Fibroblast of lung (primary cell): Measurements from ENCODE around the gene PIGO. TPM values are rescaled to one million over a fixed set of nuclear protein-coding genes. Genes with fewer than 3 reads are reported as not detected.
A peak's percentile ranks its signal among the peaks of the same experiment; 100 is the strongest.

Experiments
- DNase-seq, 2 donors: peaks; one replicate each; pipeline versions ENCODE4 v3.0.0 to v3.0.0-alpha.2; 2010; ENCODE audit warnings: low read depth in 2 of 2
- H2AFZ ChIP-seq: 2 replicates; pipeline ENCODE4 v1.5.1; 2012; ENCODE audit warnings: low read length, control low read depth, inconsistent platforms
- H3K27ac ChIP-seq: 2 replicates; pipeline ENCODE4 v1.5.1; 2011; ENCODE audit warnings: low read length, control low read depth; ENCODE audit not compliant: insufficient read depth
- H3K27me3 ChIP-seq: 2 replicates; pipeline ENCODE4 v1.5.1; 2011; ENCODE audit warnings: mild to moderate bottlenecking, low read length; ENCODE audit not compliant: control insufficient read depth, insufficient read depth
- H3K36me3 ChIP-seq: 2 replicates; pipeline ENCODE4 v1.5.1; 2011; ENCODE audit warnings: low read length; ENCODE audit not compliant: control insufficient read depth, insufficient read depth
- H3K4me1 ChIP-seq: 2 replicates; pipeline ENCODE4 v1.5.1; 2011; ENCODE audit warnings: low read length; ENCODE audit not compliant: control insufficient read depth, insufficient read depth; ENCODE audit errors: extremely low read depth
- H3K4me2 ChIP-seq: 2 replicates; pipeline ENCODE4 v1.5.1; 2011; ENCODE audit warnings: low read length, control low read depth; ENCODE audit not compliant: insufficient read depth; ENCODE audit errors: extremely low read depth
- H3K4me3 ChIP-seq, 4 experiments: fragments of 200-600 bp in 1 of 4; sonication (generic) in 1 of 4; replicated peaks in 1 of 4; 2 replicates each; pipeline ENCODE4 v1.5.1; 2011 to 2016; ENCODE audit warnings: low read length in 4 of 4, low read depth in 3 of 4, mild to moderate bottlenecking in 3 of 4, control low read depth in 2 of 4, inconsistent platforms in 1 of 4, mixed read lengths in 1 of 4; ENCODE audit not compliant: insufficient read depth in 1 of 4; ENCODE audit errors: control extremely low read depth in 1 of 4
- H3K79me2 ChIP-seq: 2 replicates; pipeline ENCODE4 v1.5.1; 2012; ENCODE audit warnings: mild to moderate bottlenecking, low read length, inconsistent platforms; ENCODE audit not compliant: control insufficient read depth, insufficient read depth
- H3K9ac ChIP-seq: 2 replicates; pipeline ENCODE4 v1.5.1; 2011; ENCODE audit warnings: mild to moderate bottlenecking, low read length, control low read depth; ENCODE audit not compliant: insufficient read depth
- H3K9me3 ChIP-seq: 2 replicates; pipeline ENCODE4 v1.5.1; 2012; ENCODE audit warnings: low read depth, low read length; ENCODE audit not compliant: control insufficient read depth, insufficient read depth
- H4K20me1 ChIP-seq: 2 replicates; pipeline ENCODE4 v1.5.1; 2011; ENCODE audit warnings: low read length; ENCODE audit not compliant: control insufficient read depth, insufficient read depth; ENCODE audit errors: extremely low read depth
- EZH2 ChIP-seq: IDR thresholded peaks from 2 replicates; pipeline ENCODE4 v1.5.1; 2012; ENCODE audit warnings: low read length, control low read depth, mild to moderate bottlenecking; ENCODE audit errors: missing control alignments
- polyA plus RNA-seq, 2 donors: library from polyadenylated mRNA; depleted of rRNA in 1 of 2; stranded (reverse) in 1 of 2; unstranded in 1 of 2; fragments of >200 nt; gene quantifications; 2 replicates each; pipeline ENCODE4 v1.2.1, GENCODE V29; 2011 to 2012; ENCODE audit warnings: missing spikeins in 1 of 2
- total RNA-seq: library from RNA; depleted of rRNA; stranded (reverse); fragments of >200 nt; gene quantifications from 2 replicates; pipeline ENCODE4 v1.2.1, GENCODE V29; 2014
- TF ChIP-seq, protein P1 (sequence below), 2 donors: IDR thresholded peaks in 1 of 2; conservative IDR thresholded peaks in 1 of 2; 1 replicate in 1 of 2; 2 replicates in 1 of 2; pipeline ENCODE4 v1.5.1; 2011 to 2012; ENCODE audit warnings: low read length in 2 of 2, control low read depth in 1 of 2, inconsistent platforms in 1 of 2, low read depth in 1 of 2, mild to moderate bottlenecking in 1 of 2

PIGO gene
- total and polyA plus RNA-seq, 2 donors (not counting 1 experiment from before 2014, with no cell fraction given), result 14.0 to 14.8 TPM

DNA sequence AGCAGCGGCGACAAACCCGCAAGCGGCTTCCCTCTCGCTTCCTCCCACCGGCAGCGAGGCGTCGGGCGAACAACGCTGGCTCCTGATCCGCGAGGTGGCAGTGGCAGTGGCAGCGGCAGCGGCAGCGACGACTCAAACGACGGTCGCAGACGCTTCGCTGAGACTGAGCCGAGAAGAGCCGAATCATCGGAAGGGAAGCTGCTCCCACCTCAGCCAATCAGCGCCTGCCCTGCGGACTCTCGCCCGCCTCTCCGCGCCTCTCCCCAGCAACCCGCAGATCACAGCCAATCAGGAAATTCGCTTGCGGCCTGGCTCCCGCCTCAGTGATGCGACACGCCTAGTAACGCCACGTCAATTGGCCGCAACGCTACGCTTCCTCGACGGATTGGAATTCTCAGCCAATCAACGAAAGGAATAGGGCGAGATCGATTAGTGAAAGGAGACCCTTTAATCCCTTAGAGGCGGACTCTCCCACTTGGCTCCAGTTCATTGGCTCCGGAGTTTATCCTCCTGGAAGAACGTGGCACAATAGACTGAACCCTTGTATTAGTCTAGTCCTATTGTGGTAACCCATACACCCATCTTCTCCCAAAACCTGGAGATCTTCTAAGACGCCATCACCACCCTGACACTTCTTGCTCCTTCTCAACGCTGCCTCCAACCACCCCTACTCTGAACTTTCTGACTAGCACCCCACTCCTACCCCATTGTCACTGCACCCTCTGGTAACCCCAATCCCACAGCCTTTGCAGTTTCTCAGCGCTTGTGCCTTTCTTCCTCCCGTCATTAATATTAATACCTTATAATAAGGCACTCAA, 23.7 kb downstream of the PIGO start, which contains the start of gene VCP:
Gene VCP, minus strand, starts transcription at position 165 of the 818 bp plus-strand sequence. CDS start 272 bp downstream, outside the sequence.
- peak within 1 kb of the TSS; percentile 100 for H3K4me2 ChIP-seq
- TF ChIP-seq, protein P1, sequence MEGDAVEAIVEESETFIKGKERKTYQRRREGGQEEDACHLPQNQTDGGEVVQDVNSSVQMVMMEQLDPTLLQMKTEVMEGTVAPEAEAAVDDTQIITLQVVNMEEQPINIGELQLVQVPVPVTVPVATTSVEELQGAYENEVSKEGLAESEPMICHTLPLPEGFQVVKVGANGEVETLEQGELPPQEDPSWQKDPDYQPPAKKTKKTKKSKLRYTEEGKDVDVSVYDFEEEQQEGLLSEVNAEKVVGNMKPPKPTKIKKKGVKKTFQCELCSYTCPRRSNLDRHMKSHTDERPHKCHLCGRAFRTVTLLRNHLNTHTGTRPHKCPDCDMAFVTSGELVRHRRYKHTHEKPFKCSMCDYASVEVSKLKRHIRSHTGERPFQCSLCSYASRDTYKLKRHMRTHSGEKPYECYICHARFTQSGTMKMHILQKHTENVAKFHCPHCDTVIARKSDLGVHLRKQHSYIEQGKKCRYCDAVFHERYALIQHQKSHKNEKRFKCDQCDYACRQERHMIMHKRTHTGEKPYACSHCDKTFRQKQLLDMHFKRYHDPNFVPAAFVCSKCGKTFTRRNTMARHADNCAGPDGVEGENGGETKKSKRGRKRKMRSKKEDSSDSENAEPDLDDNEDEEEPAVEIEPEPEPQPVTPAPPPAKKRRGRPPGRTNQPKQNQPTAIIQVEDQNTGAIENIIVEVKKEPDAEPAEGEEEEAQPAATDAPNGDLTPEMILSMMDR (conservative IDR thresholded peaks at IDR 0.05 in 1 of 2, IDR thresholded peaks at IDR 0.05 in 1 of 2; ENCODE audit: low read depth in 1 of 2, low read length in 2 of 2), result no peak
- no peak for TF ChIP-seq EZH2
- peak within 1 kb of the TSS; percentile 100 for H3K9ac ChIP-seq

DNA sequence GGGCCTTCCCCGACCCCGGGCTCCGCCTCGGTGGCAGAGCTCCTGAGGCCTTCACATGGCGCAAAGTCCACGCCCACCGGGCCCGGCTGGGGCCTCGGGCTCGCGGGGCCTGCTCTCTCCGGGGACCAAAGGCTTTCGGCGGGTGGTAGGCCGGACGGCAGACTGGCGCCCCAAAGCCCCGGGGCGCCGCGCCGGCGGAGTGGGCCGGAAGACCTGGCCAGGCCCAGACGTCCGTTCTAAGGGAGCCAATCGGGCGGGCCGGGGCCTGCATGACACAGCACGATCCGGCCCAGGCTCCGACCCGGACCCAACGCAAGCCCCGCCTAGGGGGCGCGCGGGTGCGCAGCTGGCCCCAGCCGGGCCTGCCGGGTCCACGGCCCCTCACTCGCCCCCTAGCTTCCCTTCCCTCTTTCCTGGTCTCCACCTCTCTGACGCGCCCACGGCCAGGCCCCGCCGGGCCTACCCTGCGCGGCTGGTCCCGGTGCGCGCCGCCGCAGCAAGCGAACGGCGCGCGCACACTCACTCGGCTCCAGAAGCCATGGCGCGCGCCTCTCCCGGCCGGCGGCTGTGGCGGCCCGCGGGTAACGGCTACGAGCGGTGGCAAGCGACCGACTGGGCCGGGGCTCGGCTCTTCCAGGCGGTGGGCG, 24.5 kb downstream of the PIGO start:
- Histone ChIP-seq H3K4me1 (no peaks in the 10 kb centered on the region), H4K20me1 (peaks cover 18% of the 10 kb centered on the region), H3K27me3 (no peaks in the 10 kb centered on the region), H3K9ac (peak overlapping the region; percentile 100), H3K79me2 (peaks cover 51% of the 10 kb centered on the region), H2AFZ (no peak overlapping the region), H3K4me2 (peak overlapping the region; percentile 100), H3K9me3 (no peaks in the 10 kb centered on the region), H3K36me3 (peaks cover 8% of the 10 kb centered on the region), H3K4me3 (peak overlapping the region; percentile 80 to 95 (median 81)), H3K27ac (peak overlapping the region; percentile 99)
- DNase-seq, result peak; percentile 86 to 88
- TF ChIP-seq, protein P1 (conservative IDR thresholded peaks at IDR 0.05 in 1 of 2, IDR thresholded peaks at IDR 0.05 in 1 of 2; ENCODE audit: low read depth in 1 of 2, low read length in 2 of 2), result peak; percentile 21 to 41
- TF ChIP-seq EZH2, result no peak

More for the DNA sequence above, 23.7 kb downstream of the PIGO start, which contains the start of gene VCP:
- H3K9me3 ChIP-seq, result no peaks in the 10 kb centered on the region
- H3K4me3 ChIP-seq, result peak within 1 kb of the TSS; percentile 80 to 95 (median 81)
- no peak within 1 kb of the TSS for H2AFZ ChIP-seq
- H4K20me1 ChIP-seq, result peaks cover 17% of the 10 kb centered on the region
- peak; percentile 99 for DNase-seq
- peak within 1 kb of the TSS; percentile 99 for H3K27ac ChIP-seq
- H3K27me3 ChIP-seq, result no peaks in the 10 kb centered on the region
- peaks cover 7% of the 10 kb centered on the region for H3K36me3 ChIP-seq
- H3K79me2 ChIP-seq, result peaks cover 50% of the 10 kb centered on the region
- no peaks in the 10 kb centered on the region for H3K4me1 ChIP-seq
